ENCODE measurements around the gene GEMIN2.

GRCh38 chr14:39173198-39173597 is 59.1 kb downstream of the GEMIN2 start:
- TF ChIP-seq FOXM1 (IDR thresholded peaks at IDR 0.05; ENCODE audit: borderline replicate concordance, low read depth) (no peak), NFIC (IDR thresholded peaks at IDR 0.05) (no peak), YY1 (IDR thresholded peaks at IDR 0.05; ENCODE audit: low read depth) (no peak), EP300 (IDR thresholded peaks at IDR 0.05; ENCODE audit: borderline replicate concordance) (no peak), EGR1 (IDR thresholded peaks at IDR 0.05) (no peak), RAD21 (IDR thresholded peaks at IDR 0.05; ENCODE audit: low read depth) (no peak), TEAD4 (IDR thresholded peaks at IDR 0.05) (no peak), REST (IDR thresholded peaks at IDR 0.05; ENCODE audit: low read depth) (no peak), TAF1 (IDR thresholded peaks at IDR 0.05; ENCODE audit: low read depth) (no peak), CREB1 (IDR thresholded peaks at IDR 0.05; ENCODE audit: low read depth) (no peak), CEBPB (IDR thresholded peaks at IDR 0.05) (no peak), TCF12 (IDR thresholded peaks at IDR 0.05; ENCODE audit: low read depth) (no peak), ZBTB7A (IDR thresholded peaks at IDR 0.05; ENCODE audit: low read depth) (no peak)

Measured in Ishikawa (cell line).